ENCODE data around the gene PNPLA7.

The PNPLA7 gene

DNA sequence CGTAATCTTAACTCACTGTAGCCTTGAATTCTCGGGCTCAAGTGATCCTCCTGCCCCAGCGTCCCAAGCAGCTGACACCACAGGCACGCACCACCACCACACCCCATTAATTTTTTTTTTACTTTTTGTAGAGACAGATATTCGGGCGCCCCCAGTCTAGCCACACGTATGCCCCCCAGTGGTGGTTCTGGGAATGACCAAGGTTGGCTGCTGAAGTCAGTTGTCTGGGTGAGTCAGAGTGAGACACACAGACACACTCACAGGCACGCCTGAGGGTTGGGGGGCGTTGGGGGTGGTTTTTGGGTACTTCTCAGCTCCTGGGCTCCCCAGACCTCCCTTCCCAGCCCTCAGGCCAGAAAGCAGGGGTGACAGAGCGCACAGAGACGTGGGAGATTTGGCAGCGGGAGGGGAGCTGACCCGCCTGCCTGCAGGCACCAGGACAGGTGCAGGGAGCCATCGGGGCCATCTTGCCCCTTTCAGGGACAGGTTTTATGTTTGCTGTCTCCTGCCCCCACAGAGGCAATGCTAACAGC is 104.9 kb downstream of the PNPLA7 start (continued):
- TF ChIP-seq PATZ1 (tag by site-specific recombination; IDR thresholded peaks at IDR 0.05) (peak; percentile 85), KLF1 (tag by site-specific recombination; IDR thresholded peaks at IDR 0.05) (peak; percentile 39; the same call in 1 of the 2 replicates), ZNF16 (tag by site-specific recombination; IDR thresholded peaks at IDR 0.05; ENCODE audit: low read depth) (no peak), ZNF335 (tag by site-specific recombination; conservative IDR thresholded peaks at IDR 0.05) (peak; percentile 51; the same call in 1 of the 2 replicates), ZNF404 (tag by site-specific recombination; IDR thresholded peaks at IDR 0.05) (no peak), ZXDB (tag by site-specific recombination; IDR thresholded peaks at IDR 0.05) (0 out of 2 replicates have a peak, but pooled peaks have one; percentile 41), ZNF2 (tag by site-specific recombination; IDR thresholded peaks at IDR 0.05) (peak; percentile 67; the same call in 1 of the 2 replicates), KLF8 (tag by site-specific recombination; IDR thresholded peaks at IDR 0.05) (peak; percentile 55), ZNF654 (tag by site-specific recombination; IDR thresholded peaks at IDR 0.05; ENCODE audit: low read depth) (peak; percentile 62)
- TF ChIP-seq, protein P1, sequence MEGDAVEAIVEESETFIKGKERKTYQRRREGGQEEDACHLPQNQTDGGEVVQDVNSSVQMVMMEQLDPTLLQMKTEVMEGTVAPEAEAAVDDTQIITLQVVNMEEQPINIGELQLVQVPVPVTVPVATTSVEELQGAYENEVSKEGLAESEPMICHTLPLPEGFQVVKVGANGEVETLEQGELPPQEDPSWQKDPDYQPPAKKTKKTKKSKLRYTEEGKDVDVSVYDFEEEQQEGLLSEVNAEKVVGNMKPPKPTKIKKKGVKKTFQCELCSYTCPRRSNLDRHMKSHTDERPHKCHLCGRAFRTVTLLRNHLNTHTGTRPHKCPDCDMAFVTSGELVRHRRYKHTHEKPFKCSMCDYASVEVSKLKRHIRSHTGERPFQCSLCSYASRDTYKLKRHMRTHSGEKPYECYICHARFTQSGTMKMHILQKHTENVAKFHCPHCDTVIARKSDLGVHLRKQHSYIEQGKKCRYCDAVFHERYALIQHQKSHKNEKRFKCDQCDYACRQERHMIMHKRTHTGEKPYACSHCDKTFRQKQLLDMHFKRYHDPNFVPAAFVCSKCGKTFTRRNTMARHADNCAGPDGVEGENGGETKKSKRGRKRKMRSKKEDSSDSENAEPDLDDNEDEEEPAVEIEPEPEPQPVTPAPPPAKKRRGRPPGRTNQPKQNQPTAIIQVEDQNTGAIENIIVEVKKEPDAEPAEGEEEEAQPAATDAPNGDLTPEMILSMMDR (tag by site-specific recombination; IDR thresholded peaks at IDR 0.05), result peak; percentile 85
- TF ChIP-seq, protein P2, sequence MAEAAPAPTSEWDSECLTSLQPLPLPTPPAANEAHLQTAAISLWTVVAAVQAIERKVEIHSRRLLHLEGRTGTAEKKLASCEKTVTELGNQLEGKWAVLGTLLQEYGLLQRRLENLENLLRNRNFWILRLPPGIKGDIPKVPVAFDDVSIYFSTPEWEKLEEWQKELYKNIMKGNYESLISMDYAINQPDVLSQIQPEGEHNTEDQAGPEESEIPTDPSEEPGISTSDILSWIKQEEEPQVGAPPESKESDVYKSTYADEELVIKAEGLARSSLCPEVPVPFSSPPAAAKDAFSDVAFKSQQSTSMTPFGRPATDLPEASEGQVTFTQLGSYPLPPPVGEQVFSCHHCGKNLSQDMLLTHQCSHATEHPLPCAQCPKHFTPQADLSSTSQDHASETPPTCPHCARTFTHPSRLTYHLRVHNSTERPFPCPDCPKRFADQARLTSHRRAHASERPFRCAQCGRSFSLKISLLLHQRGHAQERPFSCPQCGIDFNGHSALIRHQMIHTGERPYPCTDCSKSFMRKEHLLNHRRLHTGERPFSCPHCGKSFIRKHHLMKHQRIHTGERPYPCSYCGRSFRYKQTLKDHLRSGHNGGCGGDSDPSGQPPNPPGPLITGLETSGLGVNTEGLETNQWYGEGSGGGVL (tag by site-specific recombination; IDR thresholded peaks at IDR 0.05), result peak; percentile 62

DNA sequence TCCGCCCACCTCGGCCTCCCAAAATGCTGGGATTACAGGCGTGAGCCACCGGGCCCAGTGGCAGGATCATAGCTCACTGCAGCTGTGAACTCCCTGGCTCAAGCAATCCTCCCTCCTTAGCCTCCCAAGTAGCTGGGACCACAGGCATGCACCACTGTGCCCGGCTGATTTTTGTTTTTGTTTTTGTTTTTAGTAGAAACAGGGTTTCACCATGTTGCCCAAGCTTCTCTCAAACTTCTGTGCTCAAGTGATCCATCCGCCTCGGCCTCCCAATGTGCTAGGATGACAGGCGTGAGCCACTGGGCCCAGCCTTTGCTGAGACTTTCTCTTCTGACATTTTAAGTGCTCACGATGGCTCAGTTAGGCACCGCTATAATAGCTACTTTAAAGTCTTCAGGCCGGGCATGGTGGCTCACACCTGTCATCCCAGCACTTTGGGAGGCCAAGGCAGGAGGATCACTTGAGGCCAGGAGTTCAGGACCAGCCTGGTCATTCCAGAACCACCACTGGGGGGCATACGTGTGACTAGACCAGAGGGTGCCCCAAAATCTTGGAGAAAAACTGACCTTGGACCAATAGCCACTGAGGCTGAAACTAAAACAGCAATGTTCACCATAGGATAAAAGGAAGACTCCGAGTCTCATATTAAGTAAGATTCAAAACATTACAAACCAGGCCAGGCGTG is 106.0 kb downstream of the PNPLA7 start:
- Histone ChIP-seq H3K4me1 (ENCODE audit: control insufficient read depth, insufficient read depth, low read length) (no peaks in the 10 kb centered on the region), H3K27ac (ENCODE audit: extremely low read depth, low read depth, low read length) (no peak overlapping the region), H3K9me3 (ENCODE audit: control insufficient read depth, insufficient read depth, low read depth, low read length) (no peaks in the 10 kb centered on the region), H3K4me3 (ENCODE audit: low read depth, low read length) (no peak overlapping the region), H3K36me3 (ENCODE audit: control insufficient read depth in 2 of 2, insufficient read depth in 1 of 2, low read length in 2 of 2) (peaks cover 0 to 9% of the 10 kb centered on the region in 2 experiments; a peak in 1 of 3 replicates)
- ChIA-PET CTCF (interaction anchor here (0.6 to 4.2 kb wide), 20 partner anchors 9 to 427 kb away, joined by 3 to 35 read pairs (median 4); partner anchors contain the start of genes EXD3, NOXA1 and NRARP), POLR2A (interaction anchor here (0.6 to 1.7 kb wide), 3 partner anchors 15 to 32 kb away, joined by 3 to 4 read pairs (median 3); partner anchors contain the start of genes EXD3 and NOXA1)
- TF ChIP-seq ZSCAN23 (tag by site-specific recombination; IDR thresholded peaks at IDR 0.05) (no peak), OVOL3 (tag by site-specific recombination; IDR thresholded peaks at IDR 0.05) (no peak), TRIM28 (IDR thresholded peaks at IDR 0.05; ENCODE audit: borderline replicate concordance, low read length) (no peak), ZBTB49 (tag by site-specific recombination; IDR thresholded peaks at IDR 0.05; ENCODE audit: low read depth) (no peak), WT1 (tag by site-specific recombination; IDR thresholded peaks at IDR 0.05) (no peak), PBX3 (CRISPR knock-in tag; IDR thresholded peaks at IDR 0.05) (no peak), ZBTB20 (tag by site-specific recombination; IDR thresholded peaks at IDR 0.05) (no peak), ZNF549 (tag by site-specific recombination; IDR thresholded peaks at IDR 0.05) (no peak), ZNF174 (tag by site-specific recombination; IDR thresholded peaks at IDR 0.05) (no peak), ZNF324 (tag by site-specific recombination; IDR thresholded peaks at IDR 0.05) (no peak), ZNF26 (tag by site-specific recombination; IDR thresholded peaks at IDR 0.05) (no peak), ZNF239 (tag by site-specific recombination; IDR thresholded peaks at IDR 0.05) (no peak), ZNF792 (tag by site-specific recombination; IDR thresholded peaks at IDR 0.05) (no peak)

Data from HEK293 (cell line).